ENCODE results near the gene TMEM214. TPM values are rescaled to one million over a fixed set of nuclear protein-coding genes. Genes with fewer than 3 reads are reported as not detected.

TMEM214 gene
- total RNA-seq, 1 experiment from 2014 or later, result 55.3 TPM

DNA sequence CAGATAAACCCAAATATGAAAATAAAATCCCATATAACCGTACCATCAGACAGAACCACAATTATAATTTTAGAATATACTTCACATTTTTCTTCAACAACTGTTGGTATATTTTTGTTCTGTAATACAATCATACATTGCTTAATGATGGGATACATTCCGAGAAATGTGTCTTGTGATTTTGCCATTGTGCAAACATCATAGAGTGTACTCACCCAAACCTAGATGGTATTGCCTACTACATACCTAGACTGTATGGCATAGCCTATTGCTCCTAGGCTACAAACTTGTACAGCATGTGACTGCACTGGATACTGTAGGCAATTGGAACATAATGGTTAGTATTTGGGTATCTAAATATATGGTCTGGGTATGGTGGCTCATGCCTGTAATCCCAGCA is 31.8 kb upstream of the TMEM214 start:
- H3K9me3 Mint-ChIP-seq, result no peaks in the 10 kb centered on the region; a peak in 1 of 5 replicates
- no peak overlapping the region for H3K9ac ChIP-seq (ENCODE audit: extremely low read depth, insufficient read length, low read length)
- no peak overlapping the region for H4K8ac ChIP-seq (replicated peaks; ENCODE audit: insufficient read length, low read depth, low read length)
- H2BK15ac ChIP-seq (ENCODE audit: low read depth, low read length), result no peak overlapping the region
- H3K23me2 ChIP-seq (ENCODE audit: insufficient read length, low read depth, low read length, poor library complexity, severe bottlenecking), result no peaks in the 10 kb centered on the region
- no peak overlapping the region for H3K27ac ChIP-seq (ENCODE audit: insufficient read length, low read depth, low read length)
- H4K20me1 ChIP-seq (ENCODE audit: control insufficient read depth, insufficient read depth, insufficient read length), result peaks cover 2% of the 10 kb centered on the region
- H2AFZ ChIP-seq (ENCODE audit: low read length), result no peak overlapping the region
- no peaks in the 10 kb centered on the region for H3K27me3 ChIP-seq (ENCODE audit: insufficient read depth, low read length)
- no peak overlapping the region for H3K4me2 ChIP-seq (ENCODE audit: insufficient read depth, insufficient read length, low read length)
- no peak overlapping the region; a peak in 1 of 7 replicates for H3K27ac Mint-ChIP-seq
- peaks cover 8% of the 10 kb centered on the region for H3K27me3 Mint-ChIP-seq (ENCODE audit: low read depth)
- no peak overlapping the region for H2BK12ac ChIP-seq (ENCODE audit: insufficient read length, low read depth, low read length)
- H4K91ac ChIP-seq (ENCODE audit: insufficient read length, low read depth, low read length), result no peak overlapping the region
- H3K56ac ChIP-seq (ENCODE audit: insufficient read length, low read depth, low read length), result no peak overlapping the region
- no CpG with 5 or more reads among the region's 2 CpGs for WGBS (ENCODE audit: extremely low coverage, insufficient read length, low lambda C conversion rate)
- H3K36me3 Mint-ChIP-seq (ENCODE audit: insufficient read depth in 1 of 3, low read depth in 3 of 3), result no peaks in the 10 kb centered on the region; a peak in 1 of 7 replicates
- no peak overlapping the region for H3K18ac ChIP-seq (ENCODE audit: insufficient read length, low read depth, low read length)
- no peak overlapping the region for H4K5ac ChIP-seq (ENCODE audit: insufficient read length, low read depth, low read length)
- H3K4ac ChIP-seq (ENCODE audit: low read depth, low read length), result no peak overlapping the region
- H3K4me3 Mint-ChIP-seq, result no peak overlapping the region
- H3K4me1 Mint-ChIP-seq, result peaks cover 4 to 8% of the 10 kb centered on the region in 2 experiments; a peak in 3 of 4 replicates
- H2BK20ac ChIP-seq (ENCODE audit: low read depth, low read length, poor library complexity, severe bottlenecking), result no peak overlapping the region
- H3K23ac ChIP-seq (ENCODE audit: insufficient read length, low read depth, low read length), result no peak overlapping the region
- no peak overlapping the region for H3T11ph ChIP-seq (ENCODE audit: low read length)
- no peaks in the 10 kb centered on the region for H3K79me1 ChIP-seq (ENCODE audit: insufficient read depth, low read depth, low read length, poor library complexity, severe bottlenecking)
- TF ChIP-seq, protein P1, sequence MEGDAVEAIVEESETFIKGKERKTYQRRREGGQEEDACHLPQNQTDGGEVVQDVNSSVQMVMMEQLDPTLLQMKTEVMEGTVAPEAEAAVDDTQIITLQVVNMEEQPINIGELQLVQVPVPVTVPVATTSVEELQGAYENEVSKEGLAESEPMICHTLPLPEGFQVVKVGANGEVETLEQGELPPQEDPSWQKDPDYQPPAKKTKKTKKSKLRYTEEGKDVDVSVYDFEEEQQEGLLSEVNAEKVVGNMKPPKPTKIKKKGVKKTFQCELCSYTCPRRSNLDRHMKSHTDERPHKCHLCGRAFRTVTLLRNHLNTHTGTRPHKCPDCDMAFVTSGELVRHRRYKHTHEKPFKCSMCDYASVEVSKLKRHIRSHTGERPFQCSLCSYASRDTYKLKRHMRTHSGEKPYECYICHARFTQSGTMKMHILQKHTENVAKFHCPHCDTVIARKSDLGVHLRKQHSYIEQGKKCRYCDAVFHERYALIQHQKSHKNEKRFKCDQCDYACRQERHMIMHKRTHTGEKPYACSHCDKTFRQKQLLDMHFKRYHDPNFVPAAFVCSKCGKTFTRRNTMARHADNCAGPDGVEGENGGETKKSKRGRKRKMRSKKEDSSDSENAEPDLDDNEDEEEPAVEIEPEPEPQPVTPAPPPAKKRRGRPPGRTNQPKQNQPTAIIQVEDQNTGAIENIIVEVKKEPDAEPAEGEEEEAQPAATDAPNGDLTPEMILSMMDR (conservative IDR thresholded peaks at IDR 0.05), result no peak
- no peak overlapping the region for H2BK5ac ChIP-seq (ENCODE audit: insufficient read length, low read length)
- H3K79me2 ChIP-seq (ENCODE audit: insufficient read depth, low read length), result no peaks in the 10 kb centered on the region
- no peak overlapping the region for H2AK5ac ChIP-seq (ENCODE audit: insufficient read length, low read length)
- no peak overlapping the region for H3K14ac ChIP-seq (ENCODE audit: insufficient read depth, low read length)
- no peaks in the 10 kb centered on the region for H3K4me1 ChIP-seq (ENCODE audit: insufficient read depth, low read length)
- no peaks in the 10 kb centered on the region for H3K9me3 ChIP-seq (ENCODE audit: control insufficient read depth, low read depth, low read length)
- no peak for DNase-seq
- no peak overlapping the region for H2BK120ac ChIP-seq (ENCODE audit: low read depth, low read length, poor library complexity, severe bottlenecking)
